ENCODE results near the gene NF2.

NF2 gene

GRCh38 chr22:29731058-29731850, 127.8 kb downstream of the NF2 start:
- Histone ChIP-seq H3K27me3 (replicated peaks) (no peaks in the 10 kb centered on the region), H3K27ac (no peak overlapping the region), H3K36me3 (replicated peaks) (no peaks in the 10 kb centered on the region), H3K4me3 (ENCODE audit: low read depth, low read length) (no peak overlapping the region)
- TF ChIP-seq CTCF (IDR thresholded peaks at IDR 0.05; ENCODE audit: low read depth, low read length, missing control alignments) = no peak
- DNase-seq = no peak
- in situ Hi-C loops (cut with HindIII; ENCODE audit: low pct_ligation_motif_present, low sequenced_read_pairs) = no loop called here

- H3K27ac ChIP-seq = no peak overlapping the region
- H3K36me3 ChIP-seq (replicated peaks) = no peaks in the 10 kb centered on the region
- DNase-seq = no peak
- no peaks in the 10 kb centered on the region for H3K27me3 ChIP-seq (replicated peaks)
- in situ Hi-C loops (cut with HindIII; ENCODE audit: low pct_ligation_motif_present, low sequenced_read_pairs) = no loop called here
- TF ChIP-seq CTCF (IDR thresholded peaks at IDR 0.05; ENCODE audit: low read depth, low read length, missing control alignments) = no peak
- no peak overlapping the region for H3K4me3 ChIP-seq (ENCODE audit: low read depth, low read length)
Observed at GRCh38 chr22:29732883-29733282, 129.4 kb downstream of the NF2 start.

- Histone ChIP-seq H3K4me3 (ENCODE audit: low read depth, low read length) (no peak overlapping the region), H3K36me3 (replicated peaks) (no peaks in the 10 kb centered on the region), H3K27me3 (replicated peaks) (no peaks in the 10 kb centered on the region), H3K27ac (no peak overlapping the region)
- in situ Hi-C loops (cut with HindIII; ENCODE audit: low pct_ligation_motif_present, low sequenced_read_pairs) = no loop called here
- TF ChIP-seq CTCF (IDR thresholded peaks at IDR 0.05; ENCODE audit: low read depth, low read length, missing control alignments) = no peak
- no peak for DNase-seq
Observed at GRCh38 chr22:29733362-29734201, 130.1 kb downstream of the NF2 start.

GRCh38 chr22:29734406-29734805, 131.0 kb downstream of the NF2 start:
- no peak overlapping the region for H3K4me3 ChIP-seq (ENCODE audit: low read depth, low read length)
- in situ Hi-C loops (cut with HindIII; ENCODE audit: low pct_ligation_motif_present, low sequenced_read_pairs) = no loop called here
- no peaks in the 10 kb centered on the region for H3K36me3 ChIP-seq (replicated peaks)
- no peaks in the 10 kb centered on the region for H3K27me3 ChIP-seq (replicated peaks)
- no peak overlapping the region for H3K27ac ChIP-seq
- no peak for TF ChIP-seq CTCF (IDR thresholded peaks at IDR 0.05; ENCODE audit: low read depth, low read length, missing control alignments)
- no peak for DNase-seq

GRCh38 chr22:29734838-29735237, 131.4 kb downstream of the NF2 start:
- Histone ChIP-seq H3K27me3 (replicated peaks) (no peaks in the 10 kb centered on the region), H3K27ac (no peak overlapping the region), H3K4me3 (ENCODE audit: low read depth, low read length) (no peak overlapping the region), H3K36me3 (replicated peaks) (no peaks in the 10 kb centered on the region)
- in situ Hi-C loops (cut with HindIII; ENCODE audit: low pct_ligation_motif_present, low sequenced_read_pairs) = no loop called here
- no peak for DNase-seq
- no peak for TF ChIP-seq CTCF (IDR thresholded peaks at IDR 0.05; ENCODE audit: low read depth, low read length, missing control alignments)

Data from brain microvascular endothelial cell (primary cell).